PC-3 (cell line): Measurements from ENCODE around the gene AEBP1. TPM values are rescaled to one million over a fixed set of nuclear protein-coding genes. Genes with fewer than 3 reads are reported as not detected.

ENCODE experiments used
- ATAC-seq: fragments of 200-7000 bp; cut with Tn5 transposase; 2 replicates; pipeline ENCODE4 v1.9.1; 2020; ENCODE audit warnings: mild to moderate bottlenecking, moderate library complexity
- BruUV-seq: library from RNA; stranded (reverse); fragments of 400-500 nt; replicated peaks from 2 replicates; lab custom pipeline; 2021; lab: Mats Ljungman, UMichigan
- CTCF ChIA-PET: fragments of 300-600 bp; sonication (Branson Sonifier 250); formaldehyde crosslinking; loops from one replicate; lab custom pipeline; 2022; ENCODE audit warnings: antibody characterized with exemption; lab: Charles Lee
- POLR2A ChIA-PET: fragments of 300-600 bp; sonication (Branson Sonifier 250); formaldehyde crosslinking; loops from one replicate; lab custom pipeline; 2022; ENCODE audit warnings: antibody characterized with exemption; ENCODE audit not compliant: unreplicated experiment; lab: Charles Lee
- DNase-seq: peaks from one replicate; pipeline ENCODE4 v3.0.0-alpha.2; 2015
- H2AFZ ChIP-seq: fragments of 300-600 bp; sonication (generic); 2 replicates; pipeline ENCODE4 v1.6.0; 2016; ENCODE audit warnings: antibody characterized with exemption, low read length
- H3F3A ChIP-seq: fragments of 300-600 bp; sonication (generic); one replicate; pipeline ENCODE4 v1.6.0; 2017; ENCODE audit warnings: antibody characterized with exemption, low read length, control low read depth, mild to moderate bottlenecking; ENCODE audit not compliant: unreplicated experiment
- H3K27ac ChIP-seq: fragments of 300-600 bp; sonication (generic); 2 replicates; pipeline ENCODE4 v1.5.1; 2016; ENCODE audit warnings: mild to moderate bottlenecking, low read length
- H3K27me3 ChIP-seq: fragments of 300-600 bp; sonication (generic); 2 replicates; pipeline ENCODE4 v1.6.1; 2016; ENCODE audit warnings: low read length, mixed read lengths
- H3K36me3 ChIP-seq: fragments of 300-600 bp; sonication (generic); 2 replicates; pipeline ENCODE4 v1.6.1; 2016; ENCODE audit warnings: low read depth, mixed run types, low read length, mixed read lengths
- H3K4me1 ChIP-seq: fragments of 300-600 bp; sonication (generic); 2 replicates; pipeline ENCODE4 v1.5.1; 2016; ENCODE audit warnings: low read length; ENCODE audit not compliant: insufficient read depth
- H3K4me2 ChIP-seq: fragments of 300-600 bp; sonication (generic); 2 replicates; pipeline ENCODE4 v1.6.0; 2016; ENCODE audit warnings: low read length
- H3K4me3 ChIP-seq: fragments of 300-600 bp; sonication (generic); 2 replicates; pipeline ENCODE4 v1.5.1; 2016; ENCODE audit warnings: mild to moderate bottlenecking, low read length, mixed read lengths
- H3K79me2 ChIP-seq: fragments of 300-600 bp; sonication (generic); 2 replicates; pipeline ENCODE4 v1.6.1; 2017; ENCODE audit warnings: low read length, mixed read lengths
- H3K9ac ChIP-seq: fragments of 300-600 bp; sonication (generic); 2 replicates; pipeline ENCODE4 v1.6.0; 2016; ENCODE audit warnings: mild to moderate bottlenecking, low read length
- H3K9me2 ChIP-seq: fragments of 300-600 bp; sonication (generic); replicated peaks from 2 replicates; pipeline ENCODE4 v1.6.1; 2016; ENCODE audit warnings: mixed run types, low read length, mixed read lengths
- H3K9me3 ChIP-seq: fragments of 300-600 bp; sonication (generic); 2 replicates; pipeline ENCODE4 v1.6.1; 2016; ENCODE audit warnings: low read length, mixed read lengths
- H4K20me1 ChIP-seq: fragments of 300-600 bp; sonication (generic); 2 replicates; pipeline ENCODE4 v1.6.1; 2016; ENCODE audit warnings: low read length, mixed read lengths
- CTCF ChIP-seq: fragments of 300-600 bp; sonication (generic); conservative IDR thresholded peaks from 2 replicates; pipeline ENCODE4 v1.5.1; 2017; ENCODE audit warnings: antibody characterized with exemption, low read depth, mild to moderate bottlenecking, low read length
- EZH2 ChIP-seq: fragments of 300-600 bp; sonication (generic); IDR thresholded peaks from one replicate; pipeline ENCODE4 v1.6.1; 2017; ENCODE audit warnings: antibody characterized with exemption, mild to moderate bottlenecking, low read length; ENCODE audit not compliant: unreplicated experiment
- EZH2phosphoT487 ChIP-seq: fragments of 300-600 bp; sonication (generic); IDR thresholded peaks from 2 replicates; pipeline ENCODE4 v1.6.1; 2018; ENCODE audit warnings: mild to moderate bottlenecking, antibody characterized with exemption, low read length, borderline replicate concordance
- intact Hi-C: fragments of 100-400 bp; cut with micrococcal nuclease; formaldehyde crosslinking; loops from 2 replicates; pipeline ENCODE4 v1.9.0; 2023
- total RNA-seq: library from RNA; depleted of rRNA; stranded (reverse); fragments of >200 nt; gene quantifications from 2 replicates; pipeline ENCODE4 v1.2.3, GENCODE V29; 2014

The AEBP1 gene
- total RNA-seq, 1 experiment from 2014 or later, result not detected

- intact Hi-C loops, result no loop called here
- no peaks in the 10 kb centered on the region for H3K4me1 ChIP-seq
- ATAC-seq, result no peak
- no peaks in the 10 kb centered on the region for H3K79me2 ChIP-seq
- no peak overlapping the region for H3K4me3 ChIP-seq
- peaks cover 3% of the 10 kb centered on the region; the same call in 1 of the 2 replicates for H3K36me3 ChIP-seq
- H3K27ac ChIP-seq, result no peak overlapping the region
- TF ChIP-seq EZH2phosphoT487 (no peak), EZH2 (no peak), CTCF (no peak)
- ChIA-PET CTCF (no interaction called here), POLR2A (no interaction called here)
- no peak for DNase-seq
- H3K9me2 ChIP-seq, result no peaks in the 10 kb centered on the region
- H3K27me3 ChIP-seq, result no peaks in the 10 kb centered on the region
- H3K9ac ChIP-seq, result no peak overlapping the region
- H3K9me3 ChIP-seq, result no peaks in the 10 kb centered on the region
- H2AFZ ChIP-seq, result no peak overlapping the region
- H3K4me2 ChIP-seq, result no peak overlapping the region
- no peaks in the 10 kb centered on the region for H4K20me1 ChIP-seq
- no TSS peak for BruUV-seq
- no peaks in the 10 kb centered on the region for H3F3A ChIP-seq
These were observed 5.8 kb downstream of the AEBP1 start for GRCh38 chr7:44109991-44110390.

- intact Hi-C loops, result no loop called here
- Histone ChIP-seq H2AFZ (no peak overlapping the region), H3K9me2 (no peaks in the 10 kb centered on the region), H3K9me3 (no peaks in the 10 kb centered on the region), H3K27me3 (no peaks in the 10 kb centered on the region), H3K4me3 (no peak overlapping the region), H3K4me1 (no peaks in the 10 kb centered on the region), H3K36me3 (peaks cover 4% of the 10 kb centered on the region; the same call in 1 of the 2 replicates), H3F3A (no peaks in the 10 kb centered on the region), H4K20me1 (no peaks in the 10 kb centered on the region), H3K79me2 (no peaks in the 10 kb centered on the region), H3K9ac (no peak overlapping the region), H3K4me2 (no peak overlapping the region), H3K27ac (no peak overlapping the region)
- ATAC-seq (no peak), DNase-seq (no peak)
- BruUV-seq, result no TSS peak
- ChIA-PET POLR2A (no interaction called here), CTCF (no interaction called here)
- no peak for TF ChIP-seq EZH2phosphoT487
- no peak for TF ChIP-seq EZH2
- TF ChIP-seq CTCF, result no peak
These were observed 6.8 kb downstream of the AEBP1 start for GRCh38 chr7:44110719-44111635.

- no peak overlapping the region for H3K27ac ChIP-seq
- no peaks in the 10 kb centered on the region for H3K27me3 ChIP-seq
- H3K9ac ChIP-seq, result no peak overlapping the region
- H3K4me3 ChIP-seq, result no peak overlapping the region
- no peak overlapping the region for H3K4me2 ChIP-seq
- CTCF ChIA-PET, result no interaction called here
- POLR2A ChIA-PET, result no interaction called here
- H4K20me1 ChIP-seq, result no peaks in the 10 kb centered on the region
- ATAC-seq, result peak; percentile 7; the same call in 1 of the 2 replicates
- H3K9me3 ChIP-seq, result no peaks in the 10 kb centered on the region
- H3F3A ChIP-seq, result no peaks in the 10 kb centered on the region
- peaks cover 4% of the 10 kb centered on the region; the same call in 1 of the 2 replicates for H3K36me3 ChIP-seq
- H3K79me2 ChIP-seq, result no peaks in the 10 kb centered on the region
- DNase-seq, result no peak
- TF ChIP-seq EZH2phosphoT487 (no peak), CTCF (no peak), EZH2 (no peak)
- no peak overlapping the region for H2AFZ ChIP-seq
- intact Hi-C loops, result no loop called here
- H3K9me2 ChIP-seq, result no peaks in the 10 kb centered on the region
- BruUV-seq, result no TSS peak
- H3K4me1 ChIP-seq, result no peaks in the 10 kb centered on the region
These were observed 7.6 kb downstream of the AEBP1 start for GRCh38 chr7:44111761-44112160.
